Spleen (tissue), 11 donors: ENCODE measurements around the gene PDE2A. TPM values are rescaled to one million over a fixed set of nuclear protein-coding genes. Genes with fewer than 3 reads are reported as not detected.

ENCODE experiments used
- DNase-seq: peaks from one replicate; pipeline ENCODE4 v3.0.0-alpha.2; 2020
- H3K27ac ChIP-seq, 8 donors: fragments of 200-600 bp; sonication (generic) in 7 of 8; 1 replicate in 4 of 8; 2 replicates in 4 of 8; pipeline versions ENCODE4 v1.5.0 to v1.8.0; 2016 to 2021; ENCODE audit warnings: inconsistent platforms in 4 of 8, mild to moderate bottlenecking in 4 of 8, moderate library complexity in 1 of 8
- H3K27me3 ChIP-seq, 7 donors: fragments of 200-600 bp; sonication (generic) in 6 of 7; replicated peaks in 1 of 7; 1 replicate in 4 of 7; 2 replicates in 3 of 7; pipeline versions ENCODE4 v1.5.0 to v1.8.0; 2016 to 2021; ENCODE audit warnings: inconsistent platforms in 3 of 7, mild to moderate bottlenecking in 1 of 7
- H3K36me3 ChIP-seq, 6 donors: fragments of 200-600 bp; sonication (generic) in 5 of 6; 1 replicate in 4 of 6; 2 replicates in 2 of 6; pipeline versions ENCODE4 v1.5.0 to v1.8.0; 2016 to 2021; ENCODE audit warnings: inconsistent platforms in 2 of 6
- H3K4me1 ChIP-seq, 6 donors: fragments of 200-600 bp; sonication (generic) in 5 of 6; 1 replicate in 3 of 6; 2 replicates in 3 of 6; pipeline versions ENCODE4 v1.5.0 to v1.8.0; 2016 to 2021; ENCODE audit warnings: inconsistent platforms in 3 of 6
- H3K4me3 ChIP-seq, 8 donors: fragments of 200-600 bp; sonication (generic) in 7 of 8; 1 replicate in 4 of 8; 2 replicates in 4 of 8; pipeline versions ENCODE4 v1.5.0 to v1.8.0; 2016 to 2021; ENCODE audit warnings: inconsistent platforms in 4 of 8, mild to moderate bottlenecking in 4 of 8, moderate library complexity in 2 of 8
- H3K9me3 ChIP-seq, 8 donors: fragments of 200-600 bp; sonication (generic) in 7 of 8; 1 replicate in 4 of 8; 2 replicates in 4 of 8; pipeline versions ENCODE4 v1.5.0 to v1.8.0; 2016 to 2021; ENCODE audit warnings: inconsistent platforms in 4 of 8
- POLR2A ChIP-seq, 3 donors: fragments of 450-650 bp; IDR thresholded peaks; one replicate each; pipeline ENCODE4 v1.5.1; 2017; ENCODE audit warnings: antibody characterized with exemption in 3 of 3, mild to moderate bottlenecking in 1 of 3
- POLR2AphosphoS5 ChIP-seq, 3 donors: sonication (generic); formaldehyde crosslinking; IDR thresholded peaks; one replicate each; pipeline ENCODE4 v1.5.1; 2017; ENCODE audit warnings: antibody characterized with exemption in 3 of 3
- WGBS, 5 donors: extraction: QIAGEN DNeasy Blood & Tissue Kit in 3 of 5; methylation state at CpG; one replicate each; pipeline versions ENCODE4 v1.1.5 to v1.1.7; 2013 to 2018; 5-methylcytosine and 5-hydroxymethylcytosine counted together
- intact Hi-C: fragments of 100-400 bp; cut with DNase I; formaldehyde crosslinking; loops from one replicate; pipeline ENCODE4 v1.15.0; 2023; ENCODE audit warnings: low total_unique reads
- polyA plus RNA-seq, 3 donors: library from polyadenylated mRNA; stranded (reverse); fragments of 200-250 nt; gene quantifications; one replicate each; pipeline ENCODE4 v1.2.1, GENCODE V29; 2013
- total RNA-seq, 7 donors: library from RNA; depleted of rRNA in 3 of 7; stranded (reverse); fragments of >200 nt in 3 of 7; fragmentation: NEBNext Ultra II Directional in 4 of 7; extraction: Animal tissue kit (Norgen Biotek cat#: 25700) in 4 of 7; gene quantifications; one replicate each; pipeline versions ENCODE4 v1.1.0 to v1.2.1, GENCODE V29; 2016 to 2021
- TF ChIP-seq, protein P1 (sequence below), 11 experiments: fragments of 200-600 bp in 7 of 11; fragments of 450-650 bp in 4 of 11; sonication (generic) in 4 of 11; IDR thresholded peaks in 8 of 11; conservative IDR thresholded peaks in 3 of 11; 1 replicate in 7 of 11; 2 replicates in 4 of 11; pipeline versions ENCODE4 v1.4.0 to v1.8.0; 2016 to 2021; ENCODE audit warnings: antibody characterized with exemption in 11 of 11, inconsistent platforms in 4 of 11, mild to moderate bottlenecking in 1 of 11
- donor health status: healthy with polysubstance abuse.
- donor health status: DM: no; HTN: no; CAD: no; lungs with moderate emphysema.
- donor health status: DM: no; HTN: no; CAD: no.
- donor health status: Bipolar disorder and iron deficiency.
- donor health status: healthy.
- donor health status: DM: no; HTN: no; CAD: no.
- donor health status: DM: yes; HTN: yes; CAD: no.

The PDE2A gene
- total and polyA plus RNA-seq, 10 donors = 58.2 to 584 (median 333) TPM

- peaks cover 18 to 81% (median 49%) of the 10 kb centered on the region in 6 donors for H3K4me1 ChIP-seq
- intact Hi-C loops = no loop called here
- no peak for DNase-seq
These were observed 36.3 kb downstream of the PDE2A start for GRCh38 chr11:72637926-72638325.

DNA sequence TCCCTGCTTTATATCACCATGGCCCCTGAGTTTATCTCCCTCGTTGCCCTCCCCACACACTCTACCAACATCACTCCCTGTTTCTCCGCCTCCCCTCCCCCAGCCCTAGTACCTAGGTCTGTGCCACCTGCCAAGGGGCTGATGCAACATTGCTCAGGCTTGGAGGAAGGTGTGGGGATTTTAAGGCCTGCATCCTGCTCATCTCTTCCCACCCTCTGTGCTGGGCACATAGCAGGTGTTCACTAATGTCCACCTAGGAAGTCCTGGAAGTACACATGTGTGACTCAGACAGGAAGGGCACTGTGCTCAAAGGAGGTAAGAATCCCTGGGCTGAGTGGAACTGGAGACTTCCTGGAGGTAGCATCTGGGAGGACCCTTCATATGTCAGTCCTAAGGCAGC, 37.0 kb downstream of the PDE2A start:
- intact Hi-C loops = no loop called here

More at GRCh38 chr11:72637926-72638325, 36.3 kb downstream of the PDE2A start:
- Histone ChIP-seq H3K9me3 (no peaks in the 10 kb centered on the region), H3K4me3 (peak overlapping the region in 3 of 8 donors; percentile 11 to 79 (median 19)), H3K27me3 (peaks cover 0 to 45% (median 16%) of the 10 kb centered on the region in 7 donors), H3K27ac (peak overlapping the region in 7 of 8 donors; percentile 20 to 87 (median 83)), H3K36me3 (no peaks in the 10 kb centered on the region)
- WGBS, 5 donors = 57 to 86% (median 66%) methylated on average over 8 of the region's 8 CpGs
- TF ChIP-seq POLR2AphosphoS5 (IDR thresholded peaks at IDR 0.05) = peak in 2 of 3 donors; percentile 11 to 23
- TF ChIP-seq, protein P1, sequence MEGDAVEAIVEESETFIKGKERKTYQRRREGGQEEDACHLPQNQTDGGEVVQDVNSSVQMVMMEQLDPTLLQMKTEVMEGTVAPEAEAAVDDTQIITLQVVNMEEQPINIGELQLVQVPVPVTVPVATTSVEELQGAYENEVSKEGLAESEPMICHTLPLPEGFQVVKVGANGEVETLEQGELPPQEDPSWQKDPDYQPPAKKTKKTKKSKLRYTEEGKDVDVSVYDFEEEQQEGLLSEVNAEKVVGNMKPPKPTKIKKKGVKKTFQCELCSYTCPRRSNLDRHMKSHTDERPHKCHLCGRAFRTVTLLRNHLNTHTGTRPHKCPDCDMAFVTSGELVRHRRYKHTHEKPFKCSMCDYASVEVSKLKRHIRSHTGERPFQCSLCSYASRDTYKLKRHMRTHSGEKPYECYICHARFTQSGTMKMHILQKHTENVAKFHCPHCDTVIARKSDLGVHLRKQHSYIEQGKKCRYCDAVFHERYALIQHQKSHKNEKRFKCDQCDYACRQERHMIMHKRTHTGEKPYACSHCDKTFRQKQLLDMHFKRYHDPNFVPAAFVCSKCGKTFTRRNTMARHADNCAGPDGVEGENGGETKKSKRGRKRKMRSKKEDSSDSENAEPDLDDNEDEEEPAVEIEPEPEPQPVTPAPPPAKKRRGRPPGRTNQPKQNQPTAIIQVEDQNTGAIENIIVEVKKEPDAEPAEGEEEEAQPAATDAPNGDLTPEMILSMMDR (IDR thresholded peaks at IDR 0.05 in 8 of 11, conservative IDR thresholded peaks at IDR 0.05 in 3 of 11) = no peak
- TF ChIP-seq POLR2A (IDR thresholded peaks at IDR 0.05) = no peak

DNA sequence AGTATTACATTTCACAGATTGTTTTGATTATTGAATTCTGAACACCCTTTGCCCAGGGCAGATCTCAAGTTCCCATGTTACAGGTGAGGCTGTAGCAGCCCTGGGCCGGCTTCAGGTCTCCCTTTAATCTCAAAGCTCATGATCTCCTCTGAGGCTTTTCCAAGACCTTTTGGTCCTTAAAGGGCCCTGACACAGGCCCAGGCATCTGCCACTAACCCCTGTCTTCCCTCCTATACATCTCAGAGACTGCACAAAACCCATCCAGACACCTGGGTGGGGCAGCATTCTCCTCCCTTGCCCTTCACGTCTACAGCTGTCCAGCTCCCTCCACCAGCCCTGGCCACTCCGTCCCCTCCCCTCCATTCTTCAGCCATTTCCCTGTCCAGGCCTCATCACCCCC, 37.8 kb downstream of the PDE2A start:
- 59 to 78% (median 73%) methylated on average over 3 of the region's 3 CpGs for WGBS, 5 donors
- no peaks in the 10 kb centered on the region for H3K36me3 ChIP-seq
- TF ChIP-seq POLR2AphosphoS5 (IDR thresholded peaks at IDR 0.05) = no peak
- TF ChIP-seq, protein P1 (IDR thresholded peaks at IDR 0.05 in 8 of 11, conservative IDR thresholded peaks at IDR 0.05 in 3 of 11) = no peak
- no peak for TF ChIP-seq POLR2A (IDR thresholded peaks at IDR 0.05)
- DNase-seq = no peak
- peak overlapping the region in 2 of 8 donors; percentile 10 to 79 for H3K4me3 ChIP-seq
- H3K9me3 ChIP-seq = no peaks in the 10 kb centered on the region
- H3K27ac ChIP-seq = peak overlapping the region; percentile 32 to 87 (median 81)
- H3K27me3 ChIP-seq = peaks cover 0 to 30% (median under 1%) of the 10 kb centered on the region in 7 donors
- intact Hi-C loops = no loop called here
- peaks cover 12 to 82% (median 51%) of the 10 kb centered on the region in 6 donors for H3K4me1 ChIP-seq

More for the DNA sequence above, 37.0 kb downstream of the PDE2A start:
- TF ChIP-seq POLR2AphosphoS5 (IDR thresholded peaks at IDR 0.05) (no peak), POLR2A (IDR thresholded peaks at IDR 0.05) (no peak)
- TF ChIP-seq, protein P1 (IDR thresholded peaks at IDR 0.05 in 8 of 11, conservative IDR thresholded peaks at IDR 0.05 in 3 of 11) = no peak
- no peaks in the 10 kb centered on the region for H3K9me3 ChIP-seq
- peak overlapping the region in 7 of 8 donors; percentile 69 to 87 (median 83) for H3K27ac ChIP-seq
- H3K27me3 ChIP-seq = peaks cover 0 to 38% (median 8%) of the 10 kb centered on the region in 7 donors
- WGBS, 5 donors = 73 to 84% (median 74%) methylated on average over 2 of the region's 2 CpGs
- H3K36me3 ChIP-seq = no peaks in the 10 kb centered on the region
- peak overlapping the region in 3 of 8 donors; percentile 5 to 79 (median 10) for H3K4me3 ChIP-seq
- H3K4me1 ChIP-seq = peaks cover 17 to 82% (median 50%) of the 10 kb centered on the region in 6 donors
- no peak for DNase-seq

- peaks cover 0 to 25% (median 0%) of the 10 kb centered on the region in 7 donors for H3K27me3 ChIP-seq
- TF ChIP-seq, protein P1 (IDR thresholded peaks at IDR 0.05 in 8 of 11, conservative IDR thresholded peaks at IDR 0.05 in 3 of 11) = no peak
- TF ChIP-seq POLR2AphosphoS5 (IDR thresholded peaks at IDR 0.05) = peak; percentile 53 to 69 (median 60)
- intact Hi-C loops = no loop called here
- no peaks in the 10 kb centered on the region for H3K9me3 ChIP-seq
- H3K36me3 ChIP-seq = no peaks in the 10 kb centered on the region
- H3K4me3 ChIP-seq = peak overlapping the region in 2 of 8 donors; percentile 4 to 79
- 48 to 70% (median 63%) methylated on average over 6 of the region's 6 CpGs for WGBS, 5 donors
- peak overlapping the region; percentile 32 to 87 (median 81) for H3K27ac ChIP-seq
- H3K4me1 ChIP-seq = peaks cover 12 to 85% (median 56%) of the 10 kb centered on the region in 6 donors
- no peak for DNase-seq
These were observed 38.3 kb downstream of the PDE2A start for GRCh38 chr11:72635933-72636332.
